Measurements from ENCODE around the gene LGALS7.
"Not testable (repeated sequence)": the region's sequence is repeated elsewhere in the genome, so short reads cannot be mapped to it uniquely, and the experiment has no call there.

The LGALS7 gene

DNA sequence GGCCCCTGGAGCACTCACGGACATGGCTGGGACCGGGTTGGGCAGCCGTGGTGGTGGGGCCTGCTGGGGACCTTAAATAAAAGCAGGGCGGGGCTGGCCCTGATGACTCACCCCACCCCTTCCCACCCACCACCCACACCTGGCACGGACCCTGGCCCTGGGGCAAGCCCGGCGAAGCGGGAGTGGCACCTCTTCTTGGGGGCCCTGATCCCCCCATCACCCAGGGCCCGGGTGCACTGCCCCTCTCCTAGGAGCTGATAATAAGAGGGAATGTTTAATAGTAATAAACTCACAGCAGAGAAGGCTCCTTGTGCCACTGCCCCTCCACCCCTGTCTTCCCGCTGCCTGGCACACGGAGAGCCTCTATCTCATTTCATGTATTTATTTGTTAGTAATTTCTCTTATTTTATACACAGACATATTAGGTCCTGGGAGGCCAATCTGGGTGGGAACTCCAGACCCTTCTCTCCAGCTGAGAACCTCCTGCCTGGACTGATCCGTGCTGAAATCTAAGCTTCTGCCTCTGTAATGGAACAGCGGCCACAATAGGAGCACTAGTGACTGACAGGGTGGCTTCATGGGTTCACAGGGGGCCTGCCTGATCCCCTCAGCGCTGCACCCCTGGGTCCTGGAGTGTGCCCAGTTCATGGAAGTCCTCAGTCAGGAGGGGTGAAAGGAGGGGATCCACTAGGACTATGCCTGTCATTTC lies at the start of gene LGALS7:
LGALS7 (minus strand) TSS at position 49 of the 709 bp plus-strand sequence; CDS start at position 24, 25 bp downstream.
- FAIRE-seq = no peak

GRCh38 chr19:38821230-38821825 lies 48.0 kb upstream of the LGALS7 start:
- FAIRE-seq = not testable (repeated sequence)

DNA sequence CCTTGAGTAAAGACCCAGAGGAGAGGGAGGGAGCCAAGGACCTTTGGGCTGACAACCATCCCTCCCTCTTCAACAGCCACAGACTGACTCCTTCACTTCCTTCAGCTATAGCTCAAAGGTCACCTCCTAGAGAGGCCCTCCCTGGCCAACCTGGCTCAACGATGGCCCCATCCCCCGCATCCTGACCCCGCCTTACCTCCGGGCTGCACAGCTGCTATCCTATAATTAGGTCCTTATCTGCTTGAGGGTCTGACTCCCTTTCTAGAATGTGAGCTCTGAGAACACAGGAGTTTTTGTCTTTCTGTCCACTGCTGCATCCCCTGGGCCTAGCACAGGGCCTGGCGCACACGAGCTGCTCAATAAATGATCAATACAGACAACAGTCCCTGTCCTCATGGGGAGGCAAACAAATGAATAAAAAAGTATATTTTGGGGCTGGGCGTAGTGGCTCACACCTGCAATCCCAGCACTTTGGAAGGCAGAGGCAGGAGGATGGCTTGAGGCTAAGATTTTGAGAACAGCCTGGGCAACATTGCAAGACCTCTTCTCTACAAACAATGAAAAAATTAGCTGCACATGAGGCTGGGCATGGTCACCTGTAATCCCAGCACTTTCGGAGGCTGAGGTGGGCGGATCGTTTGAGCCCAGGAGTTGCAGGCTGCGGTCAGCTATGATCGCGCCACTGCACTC lies 46.1 kb upstream of the LGALS7 start:
- no peak for FAIRE-seq

DNA sequence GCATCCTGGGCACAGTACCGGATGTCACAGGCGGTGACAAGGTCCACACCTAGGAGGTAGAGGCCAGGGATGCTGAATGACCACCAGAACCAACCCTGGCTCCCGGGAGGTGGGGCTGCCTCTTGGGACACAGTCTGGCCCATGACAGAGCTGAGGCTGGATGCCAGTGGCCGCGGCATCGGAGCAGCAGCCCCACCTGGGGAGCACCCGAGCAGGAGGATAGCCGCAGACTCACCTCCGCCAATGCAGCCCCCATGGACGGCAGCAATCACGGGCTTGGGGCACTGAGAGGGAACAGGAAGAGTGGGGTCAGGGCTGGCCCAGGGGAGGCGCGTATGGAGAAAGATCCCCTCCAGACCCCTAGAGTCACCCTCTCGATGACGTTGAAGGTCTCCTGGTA lies 43.8 kb upstream of the LGALS7 start:
- no peak for FAIRE-seq

GRCh38 chr19:38816131-38816750 lies 42.9 kb upstream of the LGALS7 start:
- no peak for FAIRE-seq

GRCh38 chr19:38815059-38816001 lies 42.0 kb upstream of the LGALS7 start:
- no peak for FAIRE-seq

- not testable (repeated sequence) for FAIRE-seq
Observed at GRCh38 chr19:38813932-38814331, 40.6 kb upstream of the LGALS7 start.

- no peak for FAIRE-seq
Observed at GRCh38 chr19:38813323-38813722, 40.0 kb upstream of the LGALS7 start.

GRCh38 chr19:38812841-38813320 lies 39.6 kb upstream of the LGALS7 start, which contains the start of gene LGALS4:
Gene LGALS4 (minus strand): TSS chr19:38812945. CDS start chr19:38812886, 59 bp downstream.
- no peak for FAIRE-seq

GRCh38 chr19:38812009-38812840 lies 38.9 kb upstream of the LGALS7 start:
- no peak for FAIRE-seq

DNA sequence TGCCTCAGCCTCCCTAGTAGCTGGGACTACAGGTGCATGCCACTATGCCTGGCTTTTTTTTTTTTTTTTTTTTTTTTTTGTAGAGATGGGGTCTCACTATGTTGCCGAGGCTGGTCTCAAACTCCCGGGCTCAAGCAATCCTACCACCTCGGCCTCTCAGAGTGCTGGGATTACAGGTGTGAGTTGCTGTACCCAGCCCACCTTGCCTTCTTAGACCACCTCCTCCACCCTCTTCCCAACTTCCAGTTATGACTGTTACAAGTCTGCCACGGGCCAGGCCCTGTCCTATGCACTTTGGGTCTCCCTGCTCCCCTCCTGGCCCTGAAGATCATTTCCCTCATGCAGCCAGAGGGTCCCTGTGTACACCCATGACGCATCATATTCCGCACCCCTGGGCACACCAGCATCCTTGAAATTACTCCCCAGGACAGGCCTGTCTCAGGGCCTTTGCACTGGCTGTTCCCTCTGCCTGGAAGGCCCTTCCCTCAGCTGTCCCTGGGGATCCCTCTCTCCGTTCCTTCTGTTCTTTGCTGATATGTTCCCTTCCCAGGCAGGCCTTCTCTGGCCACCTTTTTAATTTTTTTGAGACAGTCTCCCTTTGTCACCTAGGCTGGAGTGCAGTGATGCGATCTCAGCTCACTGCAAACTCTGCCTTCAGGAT lies 36.4 kb upstream of the LGALS7 start:
- FAIRE-seq = no peak

DNA sequence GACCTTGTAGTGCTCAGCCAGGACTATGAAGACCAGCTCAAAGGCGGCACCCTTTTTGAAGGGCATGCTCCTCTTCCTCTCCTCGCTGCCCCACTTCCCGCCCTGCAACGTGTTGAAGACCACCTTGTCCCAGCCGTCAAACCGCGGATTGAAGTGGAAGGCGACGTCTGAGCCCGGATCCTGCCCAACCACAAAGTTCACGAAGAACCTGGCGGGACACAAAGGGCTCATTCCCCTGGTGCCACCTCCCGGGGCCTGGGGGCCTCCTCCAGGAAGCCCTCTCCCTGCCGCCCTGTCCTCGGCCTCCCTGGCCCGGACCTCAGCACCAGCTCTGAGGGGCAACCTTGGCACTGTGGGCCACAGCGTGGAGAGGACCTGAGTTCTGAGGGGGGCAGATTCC lies 35.4 kb upstream of the LGALS7 start:
- no peak for FAIRE-seq

DNA sequence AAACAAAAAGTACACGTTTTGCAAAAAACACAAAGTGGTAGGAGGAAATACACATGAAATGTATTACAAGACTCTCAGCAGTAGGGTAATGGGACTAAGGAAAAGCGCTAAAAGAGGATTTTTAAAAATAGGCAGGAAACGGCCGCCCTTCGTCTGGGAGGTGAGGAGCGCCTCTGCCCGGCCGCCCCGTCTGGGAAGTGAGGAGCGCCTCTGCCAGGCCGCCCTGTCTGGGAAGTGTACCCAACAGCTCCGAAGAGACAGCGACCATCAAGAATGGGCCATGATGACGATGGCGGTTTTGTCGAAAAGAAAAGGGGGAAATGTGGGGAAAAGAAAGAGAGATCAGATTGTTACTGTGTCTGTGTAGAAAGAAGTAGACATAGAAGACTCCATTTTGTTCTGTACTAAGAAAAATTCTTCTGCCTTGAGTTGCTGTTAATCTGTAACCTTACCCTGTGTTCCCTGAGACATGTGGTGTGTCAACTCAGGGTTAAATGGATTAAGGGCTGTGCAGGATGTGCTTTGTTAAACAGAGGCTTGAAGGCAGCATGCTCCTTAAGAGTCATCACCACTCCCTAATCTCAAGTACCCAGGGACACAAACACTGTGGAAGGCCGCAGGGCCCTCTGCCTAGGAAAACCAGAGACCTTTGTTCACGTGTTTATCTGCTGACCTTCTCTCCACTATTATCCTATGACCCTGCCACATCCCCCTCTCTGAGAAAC lies 34.2 kb upstream of the LGALS7 start:
- not testable (repeated sequence) for FAIRE-seq

DNA sequence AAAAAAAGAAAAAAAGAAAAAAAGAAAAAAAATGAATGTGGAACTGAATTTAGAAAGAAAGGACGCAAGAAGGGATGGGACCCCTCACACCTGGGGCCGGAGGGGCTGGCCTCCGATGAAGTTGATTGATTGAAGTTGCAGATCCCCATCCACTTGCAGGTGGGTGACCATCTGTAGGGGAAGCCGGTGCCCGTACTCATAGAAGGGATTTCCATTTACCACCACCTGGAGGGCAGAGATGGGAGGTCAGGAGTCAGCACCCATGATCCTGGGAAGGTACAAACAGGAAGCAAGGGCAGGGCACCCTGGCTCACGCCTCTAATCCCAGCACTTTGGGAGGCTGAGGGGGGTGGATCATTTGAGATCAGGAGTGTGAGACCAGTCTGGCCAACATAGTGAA lies 33.1 kb upstream of the LGALS7 start:
- FAIRE-seq = no peak

DNA sequence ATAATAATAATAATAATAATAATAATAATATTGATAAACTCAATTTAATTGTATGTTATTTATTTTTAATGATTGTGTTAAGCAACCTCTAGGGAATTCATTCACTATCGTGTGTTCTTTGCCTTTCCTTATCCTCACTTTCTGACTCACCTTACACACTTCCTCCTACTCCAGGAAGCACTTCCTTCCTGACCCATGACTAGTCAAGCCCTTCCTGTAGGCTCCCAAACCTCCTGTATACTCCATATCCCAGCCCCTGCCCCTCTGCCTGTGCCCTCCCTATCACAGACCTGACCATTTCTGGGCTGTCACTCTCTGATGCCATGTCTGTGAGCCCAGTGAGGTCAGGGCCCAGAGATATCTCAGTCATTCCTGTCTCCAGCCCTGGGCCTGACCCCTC lies 31.9 kb upstream of the LGALS7 start:
- no peak for FAIRE-seq

DNA sequence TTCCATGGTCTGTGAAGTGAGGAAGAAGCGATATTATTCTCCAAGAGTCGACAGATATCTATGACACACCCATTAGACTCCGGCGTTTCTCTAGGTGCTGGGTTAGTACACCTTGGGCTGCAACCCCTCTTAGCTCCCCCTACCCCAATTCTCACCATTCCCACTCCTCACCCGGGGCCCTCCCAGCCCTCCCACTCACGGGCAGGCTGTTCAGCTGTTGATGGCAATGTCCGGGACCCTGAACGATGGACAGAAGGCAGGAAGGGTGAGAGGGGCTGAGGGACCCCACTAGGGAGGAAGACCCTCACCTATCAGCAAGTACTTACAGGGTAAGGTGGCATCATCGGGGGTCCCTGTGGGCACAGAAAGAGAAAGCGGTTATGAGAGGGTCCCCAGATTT lies 30.2 kb upstream of the LGALS7 start:
- FAIRE-seq = no peak

DNA sequence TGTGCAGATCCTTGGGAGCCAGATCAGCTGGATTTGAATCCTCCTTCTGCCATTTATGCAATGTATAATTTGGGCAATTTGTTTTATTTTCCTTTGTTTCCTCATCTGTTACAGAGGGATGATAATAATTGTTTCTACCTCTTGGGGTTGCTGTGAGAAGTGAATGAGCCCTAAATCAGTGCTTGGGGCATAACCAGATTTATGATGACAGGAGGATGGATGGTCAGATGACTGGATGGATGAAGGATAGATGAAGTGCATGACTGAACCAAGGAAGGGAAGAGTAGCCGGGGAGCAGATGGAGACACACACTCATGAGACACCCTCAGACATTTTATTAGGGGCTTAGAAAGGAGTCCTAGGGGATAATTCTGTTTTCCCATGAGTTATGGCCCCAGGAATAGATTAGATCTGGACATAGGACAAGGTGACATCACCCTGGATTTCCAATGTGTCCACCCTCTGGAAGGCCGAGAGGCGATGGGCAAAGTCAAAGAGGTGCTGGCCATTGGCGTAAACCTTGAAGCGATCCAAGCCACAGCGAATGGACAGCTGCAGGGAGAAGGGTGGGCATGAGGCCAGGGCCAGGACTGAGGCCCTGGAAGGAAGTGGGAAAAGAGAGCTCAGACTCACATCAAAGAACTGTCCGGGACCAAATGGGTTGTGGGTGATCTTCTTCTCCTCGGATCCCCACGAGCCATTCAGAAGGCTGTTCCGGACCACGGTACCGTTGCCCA lies 28.2 kb upstream of the LGALS7 start:
- FAIRE-seq = no peak

DNA sequence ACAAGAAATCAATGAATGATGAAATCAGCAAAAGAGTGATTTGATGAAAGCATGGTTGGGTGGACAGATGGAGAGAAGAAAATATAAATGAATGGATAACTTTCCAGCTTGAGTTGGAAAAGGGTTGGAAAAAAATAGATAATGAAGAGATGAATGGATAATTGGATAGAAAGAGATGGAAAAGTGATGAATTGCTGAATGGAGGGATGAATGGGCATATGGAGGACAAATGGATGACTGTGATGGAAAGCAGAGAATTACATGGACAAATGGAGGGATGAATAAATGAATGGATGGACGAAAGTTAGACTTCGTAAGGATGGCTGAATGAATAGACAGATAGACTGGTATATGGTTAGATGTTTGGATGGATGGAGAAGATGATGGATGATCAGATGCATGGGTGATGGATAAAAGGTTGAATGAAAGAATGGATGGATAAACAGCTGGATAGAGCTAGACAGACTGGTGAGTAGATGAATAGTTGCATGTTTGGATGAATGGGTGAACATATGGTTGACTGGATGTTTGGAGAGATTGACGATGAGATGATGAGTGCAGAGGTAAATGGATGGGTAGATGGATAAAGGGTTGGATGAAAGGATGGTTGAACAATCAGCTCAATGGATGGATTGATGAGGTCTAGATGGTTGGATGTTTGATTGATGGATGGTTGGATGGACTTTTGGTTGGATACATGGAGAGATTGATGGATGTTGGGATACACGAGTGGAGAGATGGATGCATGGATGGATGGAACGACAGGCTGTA lies 27.4 kb upstream of the LGALS7 start:
- FAIRE-seq = no peak

Measured in islet of Langerhans (tissue), 1 donor.